Adrenal gland (tissue), 12 donors: ENCODE measurements around the gene KDM6A. TPM values are rescaled to one million over a fixed set of nuclear protein-coding genes. Genes with fewer than 3 reads are reported as not detected.

ENCODE experiments used
- DNase-seq, 7 donors: peaks; one replicate each; pipeline ENCODE4 v3.0.0-alpha.2; 2019 to 2020
- H3K27ac ChIP-seq, 5 donors: fragments of 200-600 bp; sonication (generic) in 4 of 5; 1 replicate in 3 of 5; 2 replicates in 2 of 5; pipeline versions ENCODE4 v1.5.1 to v1.8.0; 2016 to 2020; ENCODE audit warnings: mild to moderate bottlenecking in 1 of 5
- H3K27me3 ChIP-seq: fragments of 200-600 bp; 2 replicates; pipeline ENCODE4 v1.8.0; 2021
- H3K36me3 ChIP-seq, 2 donors: fragments of 200-600 bp; replicated peaks in 1 of 2; 1 replicate in 1 of 2; 2 replicates in 1 of 2; pipeline versions ENCODE4 v1.5.1 to v1.8.0; 2018 to 2022
- H3K4me1 ChIP-seq, 2 donors: fragments of 200-600 bp; replicated peaks in 1 of 2; 1 replicate in 1 of 2; 2 replicates in 1 of 2; pipeline versions ENCODE4 v1.5.1 to v1.8.0; 2018 to 2021
- H3K4me3 ChIP-seq, 4 donors: fragments of 200-600 bp; sonication (generic) in 3 of 4; one replicate each; pipeline ENCODE4 v1.5.1; 2016 to 2018
- H3K9me3 ChIP-seq, 3 donors: fragments of 200-600 bp; sonication (generic) in 1 of 3; replicated peaks in 1 of 3; 1 replicate in 2 of 3; 2 replicates in 1 of 3; pipeline versions ENCODE4 v1.5.1 to v1.8.0; 2016 to 2021
- POLR2A ChIP-seq, 2 donors: fragments of 450-650 bp; IDR thresholded peaks; one replicate each; pipeline ENCODE4 v1.6.1; 2017; ENCODE audit warnings: antibody characterized with exemption in 2 of 2, mild to moderate bottlenecking in 2 of 2, moderate library complexity in 1 of 2
- WGBS, 4 donors: extraction: QIAGEN DNeasy Blood & Tissue Kit in 2 of 4; methylation state at CpG; one replicate each; pipeline versions ENCODE4 v1.1.5 to v1.1.7; 2013 to 2017; 5-methylcytosine and 5-hydroxymethylcytosine counted together
- intact Hi-C, 2 donors: fragments of 100-400 bp; cut with DNase I; formaldehyde crosslinking; loops; one replicate each; pipeline versions ENCODE4 v1.14.1 to v1.15.0; 2022 to 2023
- polyA plus RNA-seq, 3 donors: library from polyadenylated mRNA; stranded (reverse); fragments of 200-250 nt in 2 of 3; fragments of 350-450 nt in 1 of 3; fragmentation: Illumina TruSeq in 1 of 3; extraction: RNeasy Lipid Tissue Mini Kit (QIAGEN cat#74804) in 1 of 3; gene quantifications; one replicate each; pipeline ENCODE4 v1.2.3, GENCODE V29; 2013 to 2014
- total RNA-seq, 9 donors: library from RNA; depleted of rRNA in 4 of 9; stranded (reverse); fragments of >200 nt in 4 of 9; fragments of 120-200 nt in 1 of 9; fragmentation: NEBNext Ultra II Directional in 1 of 9; extraction: Animal tissue kit (Norgen Biotek cat#: 25700) in 1 of 9; gene quantifications; one replicate each; pipeline versions ENCODE4 v1.1.0 to v1.2.4, GENCODE V29; 2013 to 2023
- TF ChIP-seq, protein P1 (sequence below), 6 experiments: fragments of 450-650 bp in 4 of 6; fragments of 200-600 bp in 2 of 6; sonication (generic) in 1 of 6; IDR thresholded peaks; 1 replicate in 5 of 6; 2 replicates in 1 of 6; pipeline versions ENCODE4 v1.5.1 to v1.8.0; 2016 to 2021; ENCODE audit warnings: antibody characterized with exemption in 6 of 6, mild to moderate bottlenecking in 2 of 6, moderate library complexity in 1 of 6
- donor health status: healthy with polysubstance abuse.
- donor health status: Bipolar disorder and iron deficiency.
- donor health status: DM: yes; HTN: yes; CAD: no.
- donor health status: DM: no; HTN: no; CAD: no.
- donor health status: DM: no; HTN: no; CAD: no.
- donor health status: DM: yes; HTN: yes; CAD: no.

Gene KDM6A
- total and polyA plus RNA-seq, 12 donors, result 4.1 to 37.9 (median 21.6) TPM

GRCh38 chrX:45001048-45001447 lies 128.1 kb downstream of the KDM6A start:
- Histone ChIP-seq H3K4me1 (peaks cover 0 to 39% of the 10 kb centered on the region in 2 donors), H3K9me3 (no peaks in the 10 kb centered on the region), H3K27ac (no peak overlapping the region), H3K36me3 (no peaks in the 10 kb centered on the region), H3K27me3 (no peaks in the 10 kb centered on the region), H3K4me3 (no peak overlapping the region)
- TF ChIP-seq, protein P1, sequence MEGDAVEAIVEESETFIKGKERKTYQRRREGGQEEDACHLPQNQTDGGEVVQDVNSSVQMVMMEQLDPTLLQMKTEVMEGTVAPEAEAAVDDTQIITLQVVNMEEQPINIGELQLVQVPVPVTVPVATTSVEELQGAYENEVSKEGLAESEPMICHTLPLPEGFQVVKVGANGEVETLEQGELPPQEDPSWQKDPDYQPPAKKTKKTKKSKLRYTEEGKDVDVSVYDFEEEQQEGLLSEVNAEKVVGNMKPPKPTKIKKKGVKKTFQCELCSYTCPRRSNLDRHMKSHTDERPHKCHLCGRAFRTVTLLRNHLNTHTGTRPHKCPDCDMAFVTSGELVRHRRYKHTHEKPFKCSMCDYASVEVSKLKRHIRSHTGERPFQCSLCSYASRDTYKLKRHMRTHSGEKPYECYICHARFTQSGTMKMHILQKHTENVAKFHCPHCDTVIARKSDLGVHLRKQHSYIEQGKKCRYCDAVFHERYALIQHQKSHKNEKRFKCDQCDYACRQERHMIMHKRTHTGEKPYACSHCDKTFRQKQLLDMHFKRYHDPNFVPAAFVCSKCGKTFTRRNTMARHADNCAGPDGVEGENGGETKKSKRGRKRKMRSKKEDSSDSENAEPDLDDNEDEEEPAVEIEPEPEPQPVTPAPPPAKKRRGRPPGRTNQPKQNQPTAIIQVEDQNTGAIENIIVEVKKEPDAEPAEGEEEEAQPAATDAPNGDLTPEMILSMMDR (IDR thresholded peaks at IDR 0.05), result no peak
- no peak for TF ChIP-seq POLR2A (IDR thresholded peaks at IDR 0.05)
- 69 to 79% (median 75%) methylated on average over 4 of the region's 4 CpGs for WGBS, 4 donors
- intact Hi-C loops, result no loop called here
- no peak for DNase-seq

- TF ChIP-seq, protein P1 (IDR thresholded peaks at IDR 0.05), result no peak
- no peak for TF ChIP-seq POLR2A (IDR thresholded peaks at IDR 0.05)
- WGBS, 4 donors, result 60 to 88% (median 76%) methylated on average over 4 of the region's 4 CpGs
- no peaks in the 10 kb centered on the region for H3K9me3 ChIP-seq
- no peak overlapping the region for H3K27ac ChIP-seq
- intact Hi-C loops, result no loop called here
- no peak for DNase-seq
- H3K36me3 ChIP-seq, result no peaks in the 10 kb centered on the region
- H3K27me3 ChIP-seq, result no peaks in the 10 kb centered on the region
- no peak overlapping the region for H3K4me3 ChIP-seq
- H3K4me1 ChIP-seq, result peaks cover 0 to 20% of the 10 kb centered on the region in 2 donors
Observed at GRCh38 chrX:45003085-45003484, 130.1 kb downstream of the KDM6A start.

- H3K4me1 ChIP-seq, result peaks cover 15 to 40% of the 10 kb centered on the region in 2 donors
- H3K9me3 ChIP-seq, result no peaks in the 10 kb centered on the region
- H3K4me3 ChIP-seq, result no peak overlapping the region
- H3K36me3 ChIP-seq, result no peaks in the 10 kb centered on the region
- no peak overlapping the region for H3K27ac ChIP-seq
- WGBS, 4 donors, result 92 to 99% (median 97%) methylated on average over 8 to 13 of the region's 13 CpGs
- no peaks in the 10 kb centered on the region for H3K27me3 ChIP-seq
- DNase-seq, result no peak
- intact Hi-C loops, result no loop called here
- no peak for TF ChIP-seq POLR2A (IDR thresholded peaks at IDR 0.05)
- TF ChIP-seq, protein P1 (IDR thresholded peaks at IDR 0.05), result no peak
Observed at GRCh38 chrX:45006002-45006800, 133.2 kb downstream of the KDM6A start.

- intact Hi-C loops, result no loop called here
- Histone ChIP-seq H3K4me3 (no peak overlapping the region), H3K36me3 (no peaks in the 10 kb centered on the region), H3K27ac (no peak overlapping the region), H3K9me3 (no peaks in the 10 kb centered on the region), H3K27me3 (no peaks in the 10 kb centered on the region), H3K4me1 (peaks cover 15 to 32% of the 10 kb centered on the region in 2 donors)
- 76 to 86% (median 82%) methylated on average over 3 of the region's 3 CpGs for WGBS, 4 donors
- no peak for TF ChIP-seq POLR2A (IDR thresholded peaks at IDR 0.05)
- TF ChIP-seq, protein P1 (IDR thresholded peaks at IDR 0.05), result no peak
- no peak for DNase-seq
Observed at GRCh38 chrX:45007598-45007997, 134.6 kb downstream of the KDM6A start.
